Upper lobe of left lung (tissue), 6 donors: ENCODE data around the gene RPL27A. TPM values are rescaled to one million over a fixed set of nuclear protein-coding genes. Genes with fewer than 3 reads are reported as not detected.

Experiments used
- ATAC-seq, 2 donors: fragments of 200-7000 bp; cut with Tn5 transposase; one replicate each; pipeline ENCODE4 v1.9.1; 2022; ENCODE audit warnings: mild to moderate bottlenecking in 2 of 2, moderate library complexity in 2 of 2; ENCODE audit not compliant: low FRiP score in 2 of 2
- DNase-seq, 2 donors: peaks; one replicate each; pipeline ENCODE4 v3.0.0-alpha.2; 2019 to 2020
- H3K27ac ChIP-seq, 4 donors: fragments of 200-600 bp; sonication (generic); one replicate each; pipeline ENCODE4 v1.5.1; 2016 to 2019
- H3K27me3 ChIP-seq, 4 donors: fragments of 200-600 bp; sonication (generic); one replicate each; pipeline ENCODE4 v1.5.1; 2017 to 2019
- H3K36me3 ChIP-seq, 4 donors: fragments of 200-600 bp; sonication (generic); one replicate each; pipeline ENCODE4 v1.5.1; 2016 to 2019
- H3K4me1 ChIP-seq, 4 donors: fragments of 200-600 bp; sonication (generic); one replicate each; pipeline ENCODE4 v1.5.1; 2018 to 2019
- H3K4me3 ChIP-seq, 4 donors: fragments of 200-600 bp; sonication (generic); one replicate each; pipeline ENCODE4 v1.5.1; 2017 to 2019; ENCODE audit warnings: mild to moderate bottlenecking in 2 of 4, moderate library complexity in 1 of 4
- H3K9me3 ChIP-seq, 4 donors: fragments of 200-600 bp; sonication (generic); one replicate each; pipeline ENCODE4 v1.5.1; 2018 to 2019
- CTCF ChIP-seq, 6 experiments: fragments of 450-650 bp in 4 of 6; fragments of 200-600 bp in 2 of 6; sonication (generic) in 2 of 6; IDR thresholded peaks; one replicate each; pipeline ENCODE4 v1.5.1; 2016 to 2019; ENCODE audit warnings: antibody characterized with exemption in 6 of 6
- EP300 ChIP-seq, 4 donors: sonication (generic); formaldehyde crosslinking; IDR thresholded peaks; one replicate each; pipeline ENCODE4 v1.5.1; 2017; ENCODE audit warnings: antibody characterized with exemption in 4 of 4, control low read depth in 2 of 4
- POLR2A ChIP-seq, 4 donors: fragments of 450-650 bp; IDR thresholded peaks; one replicate each; pipeline ENCODE4 v1.5.1; 2016 to 2017; ENCODE audit warnings: antibody characterized with exemption in 4 of 4, mild to moderate bottlenecking in 2 of 4
- POLR2AphosphoS5 ChIP-seq, 2 donors: sonication (generic); formaldehyde crosslinking; IDR thresholded peaks; one replicate each; pipeline ENCODE4 v1.5.1; 2017; ENCODE audit warnings: antibody characterized with exemption in 2 of 2
- WGBS, 2 donors: methylation state at CpG; one replicate each; pipeline ENCODE4 v1.1.5; 2017 to 2018; 5-methylcytosine and 5-hydroxymethylcytosine counted together
- total RNA-seq, 6 donors: library from RNA; depleted of rRNA in 4 of 6; stranded (reverse); fragments of >200 nt in 4 of 6; gene quantifications; one replicate each; pipeline versions ENCODE4 v1.1.0 to v1.2.1, GENCODE V29; 2016 to 2021
- donor health status: DM: no; HTN: no; CAD: no; lungs with moderate emphysema.
- donor health status: DM: no; HTN: yes; CAD: no; lungs with severe emphysema.

The RPL27A gene
- total RNA-seq, 6 donors from 2014 or later = 652 to 1,317 (median 861) TPM

GRCh38 chr11:8723711-8724110 lies 41.1 kb downstream of the RPL27A start:
- Histone ChIP-seq H3K36me3 (peaks cover 0 to 16% (median 7%) of the 10 kb centered on the region in 4 donors), H3K27ac (peak overlapping the region in 1 of 4 donors; percentile 80), H3K9me3 (no peaks in the 10 kb centered on the region), H3K4me3 (no peak overlapping the region), H3K27me3 (no peaks in the 10 kb centered on the region), H3K4me1 (peaks cover 51 to 71% (median 58%) of the 10 kb centered on the region in 4 donors)
- TF ChIP-seq POLR2AphosphoS5 (IDR thresholded peaks at IDR 0.05) = no peak
- no peak for TF ChIP-seq POLR2A (IDR thresholded peaks at IDR 0.05)
- TF ChIP-seq EP300 (IDR thresholded peaks at IDR 0.05) = no peak
- no peak for TF ChIP-seq CTCF (IDR thresholded peaks at IDR 0.05)
- DNase-seq = no peak
- ATAC-seq = no peak
- 95 to 97% methylated on average over 7 of the region's 7 CpGs for WGBS, 2 donors

GRCh38 chr11:8724682-8725081 lies 42.1 kb downstream of the RPL27A start:
- WGBS, 2 donors = 97% methylated on average over 2 to 7 of the region's 7 CpGs
- Histone ChIP-seq H3K27ac (no peak overlapping the region), H3K4me3 (no peak overlapping the region), H3K27me3 (no peaks in the 10 kb centered on the region), H3K4me1 (peaks cover 44 to 70% (median 52%) of the 10 kb centered on the region in 4 donors), H3K36me3 (peaks cover 0 to 16% (median 9%) of the 10 kb centered on the region in 4 donors), H3K9me3 (no peaks in the 10 kb centered on the region)
- DNase-seq (no peak), ATAC-seq (no peak)
- TF ChIP-seq EP300 (IDR thresholded peaks at IDR 0.05) = no peak
- TF ChIP-seq POLR2A (IDR thresholded peaks at IDR 0.05) = no peak
- TF ChIP-seq POLR2AphosphoS5 (IDR thresholded peaks at IDR 0.05) = no peak
- TF ChIP-seq CTCF (IDR thresholded peaks at IDR 0.05) = no peak

- ATAC-seq = no peak
- no peak for TF ChIP-seq CTCF (IDR thresholded peaks at IDR 0.05)
- no peak for TF ChIP-seq POLR2A (IDR thresholded peaks at IDR 0.05)
- TF ChIP-seq POLR2AphosphoS5 (IDR thresholded peaks at IDR 0.05) = no peak
- no peak for TF ChIP-seq EP300 (IDR thresholded peaks at IDR 0.05)
Observed at GRCh38 chr11:8726395-8726794, 43.8 kb downstream of the RPL27A start.

GRCh38 chr11:8728563-8728962 lies 46.0 kb downstream of the RPL27A start:
- Histone ChIP-seq H3K9me3 (no peaks in the 10 kb centered on the region), H3K36me3 (peaks cover 0 to 29% (median 20%) of the 10 kb centered on the region in 4 donors), H3K4me1 (peaks cover 24 to 58% (median 30%) of the 10 kb centered on the region in 4 donors), H3K27ac (no peak overlapping the region), H3K27me3 (no peaks in the 10 kb centered on the region), H3K4me3 (no peak overlapping the region)
- DNase-seq (no peak), ATAC-seq (no peak)
- WGBS, 2 donors = 42 to 53% methylated on average over 4 of the region's 4 CpGs
- TF ChIP-seq POLR2A (IDR thresholded peaks at IDR 0.05) = no peak
- no peak for TF ChIP-seq POLR2AphosphoS5 (IDR thresholded peaks at IDR 0.05)
- TF ChIP-seq CTCF (IDR thresholded peaks at IDR 0.05) = no peak
- TF ChIP-seq EP300 (IDR thresholded peaks at IDR 0.05) = no peak

More at GRCh38 chr11:8726395-8726794, 43.8 kb downstream of the RPL27A start:
- Histone ChIP-seq H3K4me1 (peaks cover 27 to 54% (median 35%) of the 10 kb centered on the region in 4 donors), H3K9me3 (no peaks in the 10 kb centered on the region), H3K36me3 (peaks cover 0 to 29% (median 20%) of the 10 kb centered on the region in 4 donors), H3K4me3 (no peak overlapping the region), H3K27me3 (no peaks in the 10 kb centered on the region), H3K27ac (peak overlapping the region in 3 of 4 donors; percentile 45 to 69 (median 56))
- WGBS, 2 donors = 82 to 94% methylated on average over 4 of the region's 4 CpGs
- DNase-seq = no peak

GRCh38 chr11:8729067-8729466 lies 46.5 kb downstream of the RPL27A start:
- WGBS, 2 donors = 90% methylated on average over 6 of the region's 6 CpGs
- Histone ChIP-seq H3K27ac (no peak overlapping the region), H3K36me3 (peaks cover 0 to 29% (median 20%) of the 10 kb centered on the region in 4 donors), H3K27me3 (no peaks in the 10 kb centered on the region), H3K9me3 (no peaks in the 10 kb centered on the region), H3K4me3 (no peak overlapping the region), H3K4me1 (peaks cover 27 to 61% (median 30%) of the 10 kb centered on the region in 4 donors)
- no peak for DNase-seq
- TF ChIP-seq EP300 (IDR thresholded peaks at IDR 0.05) (no peak), POLR2AphosphoS5 (IDR thresholded peaks at IDR 0.05) (no peak), CTCF (IDR thresholded peaks at IDR 0.05) (no peak), POLR2A (IDR thresholded peaks at IDR 0.05) (no peak)
- no peak for ATAC-seq
